Cardiac muscle cell (in vitro differentiated cells and primary cell): ENCODE results near the gene ZBTB8OS. TPM values are rescaled to one million over a fixed set of nuclear protein-coding genes. Genes with fewer than 3 reads are reported as not detected.

Experiments used
- DNase-seq, 2 donors: peaks; one replicate each; pipeline versions ENCODE4 v3.0.0 to v3.0.0-alpha.2; 2010 to 2017; ENCODE audit warnings: low read depth in 1 of 2, low spot score in 1 of 2
- H3K27ac ChIP-seq: fragments of 200-600 bp; sonication (generic); 2 replicates; pipeline ENCODE4 v1.5.1; 2016
- H3K27me3 ChIP-seq: fragments of 200-600 bp; sonication (generic); 2 replicates; pipeline ENCODE4 v1.6.0; 2016; ENCODE audit warnings: control low read depth
- H3K36me3 ChIP-seq: fragments of 200-600 bp; sonication (generic); 2 replicates; pipeline ENCODE4 v1.5.1; 2016; ENCODE audit warnings: control low read depth
- H3K4me1 ChIP-seq: fragments of 200-600 bp; sonication (generic); 2 replicates; pipeline ENCODE4 v1.8.1; 2017; ENCODE audit warnings: low read depth, mild to moderate bottlenecking, mixed run types
- H3K4me3 ChIP-seq: fragments of 200-600 bp; sonication (generic); 2 replicates; pipeline ENCODE4 v1.5.1; 2016; ENCODE audit warnings: mild to moderate bottlenecking
- H3K9me3 ChIP-seq: fragments of 200-600 bp; sonication (generic); 2 replicates; pipeline ENCODE4 v1.5.1; 2017; ENCODE audit warnings: low read depth, mild to moderate bottlenecking, control low read depth
- CTCF ChIP-seq: IDR thresholded peaks from 2 replicates; pipeline ENCODE4 v1.5.1; 2012; ENCODE audit warnings: low read depth, mild to moderate bottlenecking, low read length
- polyA plus RNA-seq: library from polyadenylated mRNA; unstranded; fragments of >200 nt; fragmentation: Nextera tagmentation; extraction: Ambion mirVana; gene quantifications from 2 replicates; pipeline ENCODE4 v1.2.1, GENCODE V29; 2016
- total RNA-seq: library from RNA; depleted of rRNA; stranded (reverse); fragments of >200 nt; gene quantifications from 2 replicates; pipeline ENCODE4 v1.2.3, GENCODE V29; 2016

Gene ZBTB8OS
- total and polyA plus RNA-seq, 2 experiments from 2014 or later = 37.1 to 66.8 TPM

- Histone ChIP-seq H3K36me3 (no peaks in the 10 kb centered on the region), H3K27ac (no peak overlapping the region), H3K27me3 (no peaks in the 10 kb centered on the region), H3K9me3 (no peaks in the 10 kb centered on the region), H3K4me3 (no peak overlapping the region), H3K4me1 (no peaks in the 10 kb centered on the region)
- peak; percentile 5 to 59 for DNase-seq
- peak; percentile 22 for TF ChIP-seq CTCF
These were observed 30.5 kb downstream of the ZBTB8OS start for GRCh38 chr1:32619701-32620485.

- no peak for TF ChIP-seq CTCF
- H3K4me1 ChIP-seq = no peaks in the 10 kb centered on the region
- no peaks in the 10 kb centered on the region for H3K27me3 ChIP-seq
- no peak overlapping the region for H3K4me3 ChIP-seq
- no peaks in the 10 kb centered on the region for H3K36me3 ChIP-seq
- DNase-seq = peak in 1 of 2 donors; percentile 5
- H3K9me3 ChIP-seq = no peaks in the 10 kb centered on the region
- H3K27ac ChIP-seq = no peak overlapping the region
These were observed 31.6 kb downstream of the ZBTB8OS start for GRCh38 chr1:32618673-32619221.

GRCh38 chr1:32613472-32613871, 36.9 kb downstream of the ZBTB8OS start:
- Histone ChIP-seq H3K36me3 (no peaks in the 10 kb centered on the region), H3K9me3 (no peaks in the 10 kb centered on the region), H3K27ac (no peak overlapping the region), H3K4me3 (no peak overlapping the region), H3K27me3 (no peaks in the 10 kb centered on the region), H3K4me1 (no peaks in the 10 kb centered on the region)
- DNase-seq = no peak
- no peak for TF ChIP-seq CTCF

- Histone ChIP-seq H3K27me3 (no peaks in the 10 kb centered on the region), H3K36me3 (no peaks in the 10 kb centered on the region), H3K27ac (no peak overlapping the region), H3K4me1 (no peaks in the 10 kb centered on the region), H3K4me3 (peak overlapping the region; percentile 25), H3K9me3 (no peaks in the 10 kb centered on the region)
- TF ChIP-seq CTCF = peak; percentile 34
- peak; percentile 82 to 89 for DNase-seq
These were observed 38.0 kb downstream of the ZBTB8OS start for GRCh38 chr1:32612189-32612881.

GRCh38 chr1:32611859-32612188, 38.5 kb downstream of the ZBTB8OS start:
- Histone ChIP-seq H3K4me3 (peak overlapping the region; percentile 25), H3K27me3 (no peaks in the 10 kb centered on the region), H3K4me1 (no peaks in the 10 kb centered on the region), H3K36me3 (no peaks in the 10 kb centered on the region), H3K27ac (no peak overlapping the region), H3K9me3 (no peaks in the 10 kb centered on the region)
- TF ChIP-seq CTCF = no peak
- DNase-seq = no peak
